ENCODE data around the gene ARID4B. TPM values are rescaled to one million over a fixed set of nuclear protein-coding genes. Genes with fewer than 3 reads are reported as not detected.

The ARID4B gene
- total and polyA plus RNA-seq, 2 of the 13 experiments (the other 11 are each of a cell fraction or from before 2014, with no cell fraction given): 9.7 to 24.6 TPM

DNA sequence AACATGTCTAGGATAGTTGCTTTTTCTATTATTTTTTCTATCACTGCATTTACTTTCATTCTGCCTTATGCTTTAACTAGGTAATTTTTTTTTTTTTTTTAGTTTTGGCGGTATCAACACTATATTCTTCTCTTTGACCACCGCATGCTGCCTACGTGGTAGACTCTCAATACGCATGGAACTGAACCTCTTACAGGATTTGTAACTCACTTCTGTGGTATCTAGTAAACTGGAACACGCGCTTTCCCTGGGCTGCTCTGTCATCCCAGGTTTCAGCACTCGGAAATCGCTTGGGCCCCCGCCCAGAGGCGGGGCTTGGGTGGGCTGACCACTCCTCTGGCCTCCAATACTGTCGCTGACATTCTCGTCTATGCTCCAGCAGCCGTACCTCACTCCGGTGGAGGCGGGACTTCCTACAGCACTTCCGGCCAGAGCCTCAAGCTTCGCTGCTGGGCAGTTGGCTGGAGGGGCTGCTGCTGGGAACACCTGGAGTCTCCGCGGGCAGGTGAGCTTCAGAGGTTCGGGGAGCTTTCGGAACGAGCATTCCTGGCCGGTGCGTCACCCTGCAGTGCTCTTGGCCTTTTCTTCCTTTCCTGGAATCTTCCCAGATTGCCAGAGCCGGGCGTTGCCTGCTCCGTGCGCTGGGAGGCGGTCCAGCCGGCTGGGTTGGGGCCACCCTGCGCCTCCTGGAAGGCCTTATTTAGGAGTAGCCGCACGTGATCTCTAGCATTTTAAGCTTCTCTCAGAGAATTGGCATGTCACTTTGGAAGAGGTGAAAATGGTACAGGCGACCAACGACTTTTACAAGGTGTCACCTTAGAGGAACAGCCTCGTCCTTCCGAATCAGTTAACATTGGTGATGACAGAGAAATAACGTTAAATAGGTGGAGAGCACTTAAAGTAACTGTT is 39.3 kb upstream of the ARID4B start, which contains the start of gene TBCE (continued):
- TF ChIP-seq, protein P1, sequence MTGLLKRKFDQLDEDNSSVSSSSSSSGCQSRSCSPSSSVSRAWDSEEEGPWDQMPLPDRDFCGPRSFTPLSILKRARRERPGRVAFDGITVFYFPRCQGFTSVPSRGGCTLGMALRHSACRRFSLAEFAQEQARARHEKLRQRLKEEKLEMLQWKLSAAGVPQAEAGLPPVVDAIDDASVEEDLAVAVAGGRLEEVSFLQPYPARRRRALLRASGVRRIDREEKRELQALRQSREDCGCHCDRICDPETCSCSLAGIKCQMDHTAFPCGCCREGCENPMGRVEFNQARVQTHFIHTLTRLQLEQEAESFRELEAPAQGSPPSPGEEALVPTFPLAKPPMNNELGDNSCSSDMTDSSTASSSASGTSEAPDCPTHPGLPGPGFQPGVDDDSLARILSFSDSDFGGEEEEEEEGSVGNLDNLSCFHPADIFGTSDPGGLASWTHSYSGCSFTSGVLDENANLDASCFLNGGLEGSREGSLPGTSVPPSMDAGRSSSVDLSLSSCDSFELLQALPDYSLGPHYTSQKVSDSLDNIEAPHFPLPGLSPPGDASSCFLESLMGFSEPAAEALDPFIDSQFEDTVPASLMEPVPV (CRISPR knock-in tag; IDR thresholded peaks at IDR 0.05): 0 out of 2 replicates have a peak, but pooled peaks have one; percentile 41
- TF ChIP-seq, protein P2, sequence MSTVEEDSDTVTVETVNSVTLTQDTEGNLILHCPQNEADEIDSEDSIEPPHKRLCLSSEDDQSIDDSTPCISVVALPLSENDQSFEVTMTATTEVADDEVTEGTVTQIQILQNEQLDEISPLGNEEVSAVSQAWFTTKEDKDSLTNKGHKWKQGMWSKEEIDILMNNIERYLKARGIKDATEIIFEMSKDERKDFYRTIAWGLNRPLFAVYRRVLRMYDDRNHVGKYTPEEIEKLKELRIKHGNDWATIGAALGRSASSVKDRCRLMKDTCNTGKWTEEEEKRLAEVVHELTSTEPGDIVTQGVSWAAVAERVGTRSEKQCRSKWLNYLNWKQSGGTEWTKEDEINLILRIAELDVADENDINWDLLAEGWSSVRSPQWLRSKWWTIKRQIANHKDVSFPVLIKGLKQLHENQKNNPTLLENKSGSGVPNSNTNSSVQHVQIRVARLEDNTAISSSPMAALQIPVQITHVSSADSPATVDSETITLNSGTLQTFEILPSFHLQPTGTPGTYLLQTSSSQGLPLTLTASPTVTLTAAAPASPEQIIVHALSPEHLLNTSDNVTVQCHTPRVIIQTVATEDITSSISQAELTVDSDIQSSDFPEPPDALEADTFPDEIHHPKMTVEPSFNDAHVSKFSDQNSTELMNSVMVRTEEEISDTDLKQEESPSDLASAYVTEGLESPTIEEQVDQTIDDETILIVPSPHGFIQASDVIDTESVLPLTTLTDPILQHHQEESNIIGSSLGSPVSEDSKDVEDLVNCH (CRISPR knock-in tag; IDR thresholded peaks at IDR 0.05): no peak
- TF ChIP-seq, protein P3, sequence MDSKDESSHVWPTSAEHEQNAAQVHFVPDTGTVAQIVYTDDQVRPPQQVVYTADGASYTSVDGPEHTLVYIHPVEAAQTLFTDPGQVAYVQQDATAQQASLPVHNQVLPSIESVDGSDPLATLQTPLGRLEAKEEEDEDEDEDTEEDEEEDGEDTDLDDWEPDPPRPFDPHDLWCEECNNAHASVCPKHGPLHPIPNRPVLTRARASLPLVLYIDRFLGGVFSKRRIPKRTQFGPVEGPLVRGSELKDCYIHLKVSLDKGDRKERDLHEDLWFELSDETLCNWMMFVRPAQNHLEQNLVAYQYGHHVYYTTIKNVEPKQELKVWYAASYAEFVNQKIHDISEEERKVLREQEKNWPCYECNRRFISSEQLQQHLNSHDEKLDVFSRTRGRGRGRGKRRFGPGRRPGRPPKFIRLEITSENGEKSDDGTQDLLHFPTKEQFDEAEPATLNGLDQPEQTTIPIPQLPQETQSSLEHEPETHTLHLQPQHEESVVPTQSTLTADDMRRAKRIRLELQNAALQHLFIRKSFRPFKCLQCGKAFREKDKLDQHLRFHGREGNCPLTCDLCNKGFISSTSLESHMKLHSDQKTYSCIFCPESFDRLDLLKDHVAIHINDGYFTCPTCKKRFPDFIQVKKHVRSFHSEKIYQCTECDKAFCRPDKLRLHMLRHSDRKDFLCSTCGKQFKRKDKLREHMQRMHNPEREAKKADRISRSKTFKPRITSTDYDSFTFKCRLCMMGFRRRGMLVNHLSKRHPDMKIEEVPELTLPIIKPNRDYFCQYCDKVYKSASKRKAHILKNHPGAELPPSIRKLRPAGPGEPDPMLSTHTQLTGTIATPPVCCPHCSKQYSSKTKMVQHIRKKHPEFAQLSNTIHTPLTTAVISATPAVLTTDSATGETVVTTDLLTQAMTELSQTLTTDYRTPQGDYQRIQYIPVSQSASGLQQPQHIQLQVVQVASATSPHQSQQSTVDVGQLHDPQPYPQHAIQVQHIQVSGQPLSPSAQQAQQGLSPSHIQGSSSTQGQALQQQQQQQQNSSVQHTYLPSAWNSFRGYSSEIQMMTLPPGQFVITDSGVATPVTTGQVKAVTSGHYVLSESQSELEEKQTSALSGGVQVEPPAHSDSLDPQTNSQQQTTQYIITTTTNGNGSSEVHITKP (CRISPR knock-in tag; IDR thresholded peaks at IDR 0.05; ENCODE audit: low read depth): peak; percentile 45; the same call in 1 of the 2 replicates
- TF ChIP-seq SNAI1 (CRISPR knock-in tag; IDR thresholded peaks at IDR 0.05; ENCODE audit: borderline replicate concordance) (peak; percentile 68; the same call in 1 of the 2 replicates), MEIS1 (CRISPR knock-in tag; IDR thresholded peaks at IDR 0.05; ENCODE audit: borderline replicate concordance) (0 out of 2 replicates have a peak, but pooled peaks have one; percentile 69), HMG20A (CRISPR knock-in tag; IDR thresholded peaks at IDR 0.05; ENCODE audit: borderline replicate concordance) (no peak), ELF1 (CRISPR knock-in tag; IDR thresholded peaks at IDR 0.05) (peak; percentile 85)
- TF ChIP-seq, protein P4, sequence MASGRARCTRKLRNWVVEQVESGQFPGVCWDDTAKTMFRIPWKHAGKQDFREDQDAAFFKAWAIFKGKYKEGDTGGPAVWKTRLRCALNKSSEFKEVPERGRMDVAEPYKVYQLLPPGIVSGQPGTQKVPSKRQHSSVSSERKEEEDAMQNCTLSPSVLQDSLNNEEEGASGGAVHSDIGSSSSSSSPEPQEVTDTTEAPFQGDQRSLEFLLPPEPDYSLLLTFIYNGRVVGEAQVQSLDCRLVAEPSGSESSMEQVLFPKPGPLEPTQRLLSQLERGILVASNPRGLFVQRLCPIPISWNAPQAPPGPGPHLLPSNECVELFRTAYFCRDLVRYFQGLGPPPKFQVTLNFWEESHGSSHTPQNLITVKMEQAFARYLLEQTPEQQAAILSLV (CRISPR knock-in tag; IDR thresholded peaks at IDR 0.05; ENCODE audit: borderline replicate concordance): peak; percentile 67; the same call in 1 of the 2 replicates

Measured in HepG2 (cell line).